ENCODE results near the gene ECI1.

Gene ECI1

GRCh38 chr16:2211923-2212347, 39.5 kb downstream of the ECI1 start:
- peak overlapping the region in 1 of 2 donors; percentile 66 for H3K9ac ChIP-seq (ENCODE audit: low read depth in 1 of 2, low read length in 2 of 2)
- H3K27me3 ChIP-seq (ENCODE audit: control insufficient read depth in 1 of 2, insufficient read depth in 2 of 2, low read length in 2 of 2), result no peaks in the 10 kb centered on the region
- H3K27ac ChIP-seq (ENCODE audit: low read depth, low read length), result no peak overlapping the region
- no peak overlapping the region for H3K4me3 ChIP-seq (ENCODE audit: low read depth in 1 of 2, low read length in 2 of 2)
- H3K4me1 ChIP-seq (ENCODE audit: control insufficient read depth in 1 of 2, insufficient read depth in 2 of 2, low read length in 2 of 2), result peaks cover 21 to 25% of the 10 kb centered on the region in 2 donors
- peaks cover 16 to 36% of the 10 kb centered on the region in 2 donors for H3K36me3 ChIP-seq (ENCODE audit: control insufficient read depth in 1 of 2, insufficient read depth in 2 of 2, low read length in 2 of 2)
- no peaks in the 10 kb centered on the region for H3K9me3 ChIP-seq (ENCODE audit: control insufficient read depth in 1 of 2, low read length in 2 of 2)

- Histone ChIP-seq H3K27me3 (ENCODE audit: control insufficient read depth in 1 of 2, insufficient read depth in 2 of 2, low read length in 2 of 2) (no peaks in the 10 kb centered on the region), H3K27ac (ENCODE audit: low read depth, low read length) (no peak within 1 kb of the TSS), H3K4me1 (ENCODE audit: control insufficient read depth in 1 of 2, insufficient read depth in 2 of 2, low read length in 2 of 2) (peaks cover 29 to 37% of the 10 kb centered on the region in 2 donors), H3K4me3 (ENCODE audit: low read depth in 1 of 2, low read length in 2 of 2) (no peak within 1 kb of the TSS), H3K9ac (ENCODE audit: low read depth in 1 of 2, low read length in 2 of 2) (no peak within 1 kb of the TSS), H3K36me3 (ENCODE audit: control insufficient read depth in 1 of 2, insufficient read depth in 2 of 2, low read length in 2 of 2) (peaks cover 16 to 36% of the 10 kb centered on the region in 2 donors), H3K9me3 (ENCODE audit: control insufficient read depth in 1 of 2, low read length in 2 of 2) (no peaks in the 10 kb centered on the region)
Observed at GRCh38 chr16:2210386-2211365, 40.7 kb downstream of the ECI1 start, which contains the start of gene BRICD5. TSS of gene BRICD5 (minus strand) at chr16:2210863. CDS start at chr16:2210833, 30 bp downstream.

GRCh38 chr16:2210009-2210332, 41.4 kb downstream of the ECI1 start:
- no peak overlapping the region for H3K27ac ChIP-seq (ENCODE audit: low read depth, low read length)
- peaks cover 16 to 36% of the 10 kb centered on the region in 2 donors for H3K36me3 ChIP-seq (ENCODE audit: control insufficient read depth in 1 of 2, insufficient read depth in 2 of 2, low read length in 2 of 2)
- peaks cover 29 to 37% of the 10 kb centered on the region in 2 donors for H3K4me1 ChIP-seq (ENCODE audit: control insufficient read depth in 1 of 2, insufficient read depth in 2 of 2, low read length in 2 of 2)
- no peak overlapping the region for H3K9ac ChIP-seq (ENCODE audit: low read depth in 1 of 2, low read length in 2 of 2)
- H3K9me3 ChIP-seq (ENCODE audit: control insufficient read depth in 1 of 2, low read length in 2 of 2), result no peaks in the 10 kb centered on the region
- no peak overlapping the region for H3K4me3 ChIP-seq (ENCODE audit: low read depth in 1 of 2, low read length in 2 of 2)
- H3K27me3 ChIP-seq (ENCODE audit: control insufficient read depth in 1 of 2, insufficient read depth in 2 of 2, low read length in 2 of 2), result no peaks in the 10 kb centered on the region

- H3K9me3 ChIP-seq (ENCODE audit: control insufficient read depth in 1 of 2, low read length in 2 of 2), result no peaks in the 10 kb centered on the region
- no peak overlapping the region for H3K9ac ChIP-seq (ENCODE audit: low read depth in 1 of 2, low read length in 2 of 2)
- peaks cover 33 to 41% of the 10 kb centered on the region in 2 donors for H3K4me1 ChIP-seq (ENCODE audit: control insufficient read depth in 1 of 2, insufficient read depth in 2 of 2, low read length in 2 of 2)
- H3K27me3 ChIP-seq (ENCODE audit: control insufficient read depth in 1 of 2, insufficient read depth in 2 of 2, low read length in 2 of 2), result no peaks in the 10 kb centered on the region
- peaks cover 16 to 36% of the 10 kb centered on the region in 2 donors for H3K36me3 ChIP-seq (ENCODE audit: control insufficient read depth in 1 of 2, insufficient read depth in 2 of 2, low read length in 2 of 2)
- no peak overlapping the region for H3K4me3 ChIP-seq (ENCODE audit: low read depth in 1 of 2, low read length in 2 of 2)
- no peak overlapping the region for H3K27ac ChIP-seq (ENCODE audit: low read depth, low read length)
Observed at GRCh38 chr16:2209258-2210008, 42.0 kb downstream of the ECI1 start.

GRCh38 chr16:2208772-2209171, 42.6 kb downstream of the ECI1 start:
- peaks cover 16 to 36% of the 10 kb centered on the region in 2 donors for H3K36me3 ChIP-seq (ENCODE audit: control insufficient read depth in 1 of 2, insufficient read depth in 2 of 2, low read length in 2 of 2)
- H3K9ac ChIP-seq (ENCODE audit: low read depth in 1 of 2, low read length in 2 of 2), result no peak overlapping the region
- H3K4me1 ChIP-seq (ENCODE audit: control insufficient read depth in 1 of 2, insufficient read depth in 2 of 2, low read length in 2 of 2), result peaks cover 33 to 40% of the 10 kb centered on the region in 2 donors
- H3K27ac ChIP-seq (ENCODE audit: low read depth, low read length), result no peak overlapping the region
- H3K4me3 ChIP-seq (ENCODE audit: low read depth in 1 of 2, low read length in 2 of 2), result no peak overlapping the region
- H3K9me3 ChIP-seq (ENCODE audit: control insufficient read depth in 1 of 2, low read length in 2 of 2), result no peaks in the 10 kb centered on the region
- no peaks in the 10 kb centered on the region for H3K27me3 ChIP-seq (ENCODE audit: control insufficient read depth in 1 of 2, insufficient read depth in 2 of 2, low read length in 2 of 2)

- no peak overlapping the region for H3K4me3 ChIP-seq (ENCODE audit: low read depth in 1 of 2, low read length in 2 of 2)
- no peak overlapping the region for H3K9ac ChIP-seq (ENCODE audit: low read depth in 1 of 2, low read length in 2 of 2)
- H3K4me1 ChIP-seq (ENCODE audit: control insufficient read depth in 1 of 2, insufficient read depth in 2 of 2, low read length in 2 of 2), result peaks cover 28 to 36% of the 10 kb centered on the region in 2 donors
- H3K27me3 ChIP-seq (ENCODE audit: control insufficient read depth in 1 of 2, insufficient read depth in 2 of 2, low read length in 2 of 2), result no peaks in the 10 kb centered on the region
- peaks cover 16 to 36% of the 10 kb centered on the region in 2 donors for H3K36me3 ChIP-seq (ENCODE audit: control insufficient read depth in 1 of 2, insufficient read depth in 2 of 2, low read length in 2 of 2)
- H3K9me3 ChIP-seq (ENCODE audit: control insufficient read depth in 1 of 2, low read length in 2 of 2), result no peaks in the 10 kb centered on the region
- no peak overlapping the region for H3K27ac ChIP-seq (ENCODE audit: low read depth, low read length)
Observed at GRCh38 chr16:2208308-2208707, 43.1 kb downstream of the ECI1 start.

GRCh38 chr16:2207872-2208271, 43.5 kb downstream of the ECI1 start:
- no peaks in the 10 kb centered on the region for H3K9me3 ChIP-seq (ENCODE audit: control insufficient read depth in 1 of 2, low read length in 2 of 2)
- H3K36me3 ChIP-seq (ENCODE audit: control insufficient read depth in 1 of 2, insufficient read depth in 2 of 2, low read length in 2 of 2), result peaks cover 16 to 36% of the 10 kb centered on the region in 2 donors
- no peak overlapping the region for H3K9ac ChIP-seq (ENCODE audit: low read depth in 1 of 2, low read length in 2 of 2)
- H3K4me1 ChIP-seq (ENCODE audit: control insufficient read depth in 1 of 2, insufficient read depth in 2 of 2, low read length in 2 of 2), result peaks cover 24 to 31% of the 10 kb centered on the region in 2 donors
- no peaks in the 10 kb centered on the region for H3K27me3 ChIP-seq (ENCODE audit: control insufficient read depth in 1 of 2, insufficient read depth in 2 of 2, low read length in 2 of 2)
- H3K27ac ChIP-seq (ENCODE audit: low read depth, low read length), result no peak overlapping the region
- no peak overlapping the region for H3K4me3 ChIP-seq (ENCODE audit: low read depth in 1 of 2, low read length in 2 of 2)

- Histone ChIP-seq H3K36me3 (ENCODE audit: control insufficient read depth in 1 of 2, insufficient read depth in 2 of 2, low read length in 2 of 2) (peaks cover 16 to 29% of the 10 kb centered on the region in 2 donors), H3K27ac (ENCODE audit: low read depth, low read length) (no peak overlapping the region), H3K9me3 (ENCODE audit: control insufficient read depth in 1 of 2, low read length in 2 of 2) (no peaks in the 10 kb centered on the region), H3K9ac (ENCODE audit: low read depth in 1 of 2, low read length in 2 of 2) (no peak overlapping the region), H3K4me1 (ENCODE audit: control insufficient read depth in 1 of 2, insufficient read depth in 2 of 2, low read length in 2 of 2) (peaks cover 14 to 22% of the 10 kb centered on the region in 2 donors), H3K4me3 (ENCODE audit: low read depth in 1 of 2, low read length in 2 of 2) (no peak overlapping the region), H3K27me3 (ENCODE audit: control insufficient read depth in 1 of 2, insufficient read depth in 2 of 2, low read length in 2 of 2) (no peaks in the 10 kb centered on the region)
Observed at GRCh38 chr16:2206780-2207433, 44.5 kb downstream of the ECI1 start.

- no peaks in the 10 kb centered on the region for H3K9me3 ChIP-seq (ENCODE audit: control insufficient read depth in 1 of 2, low read length in 2 of 2)
- H3K9ac ChIP-seq (ENCODE audit: low read depth in 1 of 2, low read length in 2 of 2), result peak overlapping the region in 1 of 2 donors; percentile 74
- peak overlapping the region; percentile 89 to 92 for H3K4me3 ChIP-seq (ENCODE audit: low read depth in 1 of 2, low read length in 2 of 2)
- peaks cover 11 to 20% of the 10 kb centered on the region in 2 donors for H3K4me1 ChIP-seq (ENCODE audit: control insufficient read depth in 1 of 2, insufficient read depth in 2 of 2, low read length in 2 of 2)
- no peaks in the 10 kb centered on the region for H3K27me3 ChIP-seq (ENCODE audit: control insufficient read depth in 1 of 2, insufficient read depth in 2 of 2, low read length in 2 of 2)
- peaks cover 16 to 27% of the 10 kb centered on the region in 2 donors for H3K36me3 ChIP-seq (ENCODE audit: control insufficient read depth in 1 of 2, insufficient read depth in 2 of 2, low read length in 2 of 2)
- no peak overlapping the region for H3K27ac ChIP-seq (ENCODE audit: low read depth, low read length)
Observed at GRCh38 chr16:2206420-2206779, 45.0 kb downstream of the ECI1 start.

Data from duodenal mucosa (tissue), 2 donors.